ENCODE measurements around the gene ATXN10.

DNA sequence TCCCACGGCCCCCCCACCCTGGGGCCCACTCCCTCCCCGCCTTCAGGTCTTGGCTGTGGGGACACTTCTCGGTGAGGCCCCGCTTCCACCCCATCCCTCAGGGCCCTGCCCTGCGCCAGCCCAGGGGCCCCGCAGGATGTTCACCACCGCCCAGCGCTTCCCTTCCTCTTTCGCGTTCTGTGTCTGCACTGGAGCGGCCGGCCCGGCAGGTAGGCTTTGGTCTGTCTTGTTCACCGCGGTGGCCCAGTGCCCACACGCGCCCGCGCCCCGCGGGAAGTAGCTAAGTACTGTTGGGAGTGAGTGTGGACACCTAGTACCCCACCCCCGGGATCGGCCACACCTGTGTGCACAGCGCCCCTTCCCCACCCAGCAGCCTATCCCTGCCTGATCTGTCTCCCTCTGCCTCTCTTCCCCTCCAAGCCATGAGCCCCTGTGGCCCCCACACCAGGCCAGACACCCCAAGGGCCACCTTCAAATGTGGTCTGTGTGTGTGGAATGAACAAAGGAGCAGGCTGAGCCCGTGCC lies 219.9 kb downstream of the ATXN10 start:
- TF ChIP-seq POLR2A (IDR thresholded peaks at IDR 0.05) (no peak), EP300 (IDR thresholded peaks at IDR 0.05) (no peak)
- TF ChIP-seq, protein P1, sequence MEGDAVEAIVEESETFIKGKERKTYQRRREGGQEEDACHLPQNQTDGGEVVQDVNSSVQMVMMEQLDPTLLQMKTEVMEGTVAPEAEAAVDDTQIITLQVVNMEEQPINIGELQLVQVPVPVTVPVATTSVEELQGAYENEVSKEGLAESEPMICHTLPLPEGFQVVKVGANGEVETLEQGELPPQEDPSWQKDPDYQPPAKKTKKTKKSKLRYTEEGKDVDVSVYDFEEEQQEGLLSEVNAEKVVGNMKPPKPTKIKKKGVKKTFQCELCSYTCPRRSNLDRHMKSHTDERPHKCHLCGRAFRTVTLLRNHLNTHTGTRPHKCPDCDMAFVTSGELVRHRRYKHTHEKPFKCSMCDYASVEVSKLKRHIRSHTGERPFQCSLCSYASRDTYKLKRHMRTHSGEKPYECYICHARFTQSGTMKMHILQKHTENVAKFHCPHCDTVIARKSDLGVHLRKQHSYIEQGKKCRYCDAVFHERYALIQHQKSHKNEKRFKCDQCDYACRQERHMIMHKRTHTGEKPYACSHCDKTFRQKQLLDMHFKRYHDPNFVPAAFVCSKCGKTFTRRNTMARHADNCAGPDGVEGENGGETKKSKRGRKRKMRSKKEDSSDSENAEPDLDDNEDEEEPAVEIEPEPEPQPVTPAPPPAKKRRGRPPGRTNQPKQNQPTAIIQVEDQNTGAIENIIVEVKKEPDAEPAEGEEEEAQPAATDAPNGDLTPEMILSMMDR (IDR thresholded peaks at IDR 0.05): no peak

Measured in gastroesophageal sphincter (tissue), 3 donors.